PC-9 (cell line): ENCODE results near the gene BTG3. TPM values are rescaled to one million over a fixed set of nuclear protein-coding genes. Genes with fewer than 3 reads are reported as not detected.

Experiments used
- Bru-seq: library from RNA; stranded (reverse); fragments of 400-500 nt; gene quantifications from one replicate; lab custom pipeline; 2021; lab: Mats Ljungman, UMichigan
- BruChase-seq, 2 experiments: library from RNA; stranded (reverse); fragments of 400-500 nt; gene quantifications; one replicate each; lab custom pipeline; 2021; lab: Mats Ljungman, UMichigan
- BruUV-seq: library from RNA; stranded (reverse); fragments of 400-500 nt; replicated peaks from 2 replicates; lab custom pipeline; 2021; lab: Mats Ljungman, UMichigan
- CTCF ChIA-PET: fragments of 300-600 bp; sonication (Branson Sonifier 250); formaldehyde crosslinking; loops from one replicate; lab custom pipeline; 2022; ENCODE audit warnings: antibody characterized with exemption; lab: Charles Lee
- POLR2A ChIA-PET: fragments of 300-600 bp; sonication (Branson Sonifier 250); formaldehyde crosslinking; loops from one replicate; lab custom pipeline; 2022; ENCODE audit warnings: antibody characterized with exemption; ENCODE audit not compliant: unreplicated experiment; lab: Charles Lee
- DNase-seq, 2 experiments: peaks; one replicate each; pipeline versions ENCODE4 v3.0.0 to v3.0.0-alpha.2; 2015 to 2022; ENCODE audit warnings: mixed read lengths in 1 of 2
- H2AFZ ChIP-seq: fragments of 200-600 bp; sonication (generic); 2 replicates; pipeline ENCODE4 v1.8.1; 2017; ENCODE audit warnings: antibody characterized with exemption
- H3F3A ChIP-seq: fragments of 200-600 bp; sonication (generic); 2 replicates; pipeline ENCODE4 v1.8.1; 2017; ENCODE audit warnings: antibody characterized with exemption, mild to moderate bottlenecking, low read depth; ENCODE audit not compliant: insufficient read depth
- H3K27ac ChIP-seq: fragments of 200-600 bp; sonication (generic); 2 replicates; pipeline ENCODE4 v1.6.1; 2016; ENCODE audit warnings: mixed run types
- H3K27me3 ChIP-seq: fragments of 200-600 bp; sonication (generic); 2 replicates; pipeline ENCODE4 v1.6.1; 2016; ENCODE audit warnings: low read depth, mixed run types; ENCODE audit not compliant: insufficient read depth
- H3K36me3 ChIP-seq: fragments of 200-600 bp; sonication (generic); 2 replicates; pipeline ENCODE4 v1.6.1; 2016; ENCODE audit warnings: low read depth, mixed run types
- H3K4me1 ChIP-seq: fragments of 200-600 bp; sonication (generic); replicated peaks from 2 replicates; pipeline ENCODE4 v1.6.1; 2016; ENCODE audit warnings: mixed run types; ENCODE audit not compliant: insufficient read depth
- H3K4me2 ChIP-seq: fragments of 200-600 bp; sonication (generic); 2 replicates; pipeline ENCODE4 v1.6.1; 2017; ENCODE audit warnings: mixed run types
- H3K4me3 ChIP-seq: fragments of 200-600 bp; sonication (generic); 2 replicates; pipeline ENCODE4 v1.6.1; 2016; ENCODE audit warnings: mixed run types
- H3K79me2 ChIP-seq: fragments of 200-600 bp; sonication (generic); 2 replicates; pipeline ENCODE4 v1.6.1; 2017; ENCODE audit warnings: low read depth, mixed run types
- H3K9me2 ChIP-seq: fragments of 200-600 bp; sonication (generic); 2 replicates; pipeline ENCODE4 v1.8.1; 2017; ENCODE audit warnings: mild to moderate bottlenecking; ENCODE audit not compliant: insufficient read depth
- H3K9me3 ChIP-seq: fragments of 200-600 bp; sonication (generic); 2 replicates; pipeline ENCODE4 v1.8.1; 2016; ENCODE audit warnings: low read depth; ENCODE audit not compliant: insufficient read depth
- H4K20me1 ChIP-seq: fragments of 200-600 bp; sonication (generic); 2 replicates; pipeline ENCODE4 v1.8.1; 2017; ENCODE audit not compliant: insufficient read depth
- CTCF ChIP-seq: fragments of 200-600 bp; sonication (generic); conservative IDR thresholded peaks from 2 replicates; pipeline ENCODE4 v1.6.1; 2017; ENCODE audit warnings: mixed run types, antibody characterized with exemption, mild to moderate bottlenecking, moderate library complexity
- EZH2 ChIP-seq: fragments of 200-600 bp; sonication (generic); IDR thresholded peaks from 2 replicates; pipeline ENCODE4 v1.8.0; 2017; ENCODE audit warnings: antibody characterized with exemption, low read depth
- intact Hi-C: fragments of 100-400 bp; cut with micrococcal nuclease; formaldehyde crosslinking; loops from one replicate; pipeline ENCODE4 v1.10.0; 2022; ENCODE audit not compliant: unreplicated experiment
- long read RNA-seq: library from polyadenylated mRNA; stranded (forward); transcript quantifications from one replicate; pipeline ENCODE4 v2.0.0, GENCODE V29; 2022
- total RNA-seq: library from RNA; stranded (reverse); gene quantifications from 2 replicates; pipeline ENCODE4 v1.2.3, GENCODE V29; 2021

Gene BTG3
- total RNA-seq = 21.1 and 24.3 TPM in 2 replicates
- Bru-seq, nascent RNA = percentile 91 among the genes with signal in this experiment
- BruChase-seq, experiment 1, labeled RNA remaining after a 2-hour chase = percentile 82 among the genes with signal in this experiment
- BruChase-seq, experiment 2, labeled RNA remaining after a 6-hour chase = percentile 79 among the genes with signal in this experiment
- long read RNA-seq, transcript BTG3-202 (5 exons, 1,456 nt) = major isoform, 30 of 52 reads
- long read RNA-seq, transcript BTG3-201 (6 exons, 1,485 nt) = minor isoform, 5 of 52 reads
- long read RNA-seq, partial matches to known transcripts = 1 of 52 reads
- long read RNA-seq, other reads (novel, unspliced or antisense) = 16 of 52 reads

GRCh38 chr21:17612565-17613241 is at the start of gene BTG3:
BTG3 (minus strand) TSS chr21:17612901; CDS start chr21:17609144, 3,757 bp downstream.
- POLR2A ChIA-PET = no interaction called here
- Histone ChIP-seq H3F3A (peaks cover 8% of the 10 kb centered on the region; the same call in 1 of the 2 replicates), H3K27me3 (no peaks in the 10 kb centered on the region), H4K20me1 (no peaks in the 10 kb centered on the region), H3K27ac (peak within 1 kb of the TSS; percentile 45), H3K9me3 (no peaks in the 10 kb centered on the region), H3K79me2 (peaks cover 40% of the 10 kb centered on the region), H3K36me3 (no peaks in the 10 kb centered on the region), H2AFZ (peak within 1 kb of the TSS; percentile 94), H3K4me3 (peak within 1 kb of the TSS; percentile 88), H3K4me2 (peak within 1 kb of the TSS; percentile 81), H3K4me1 (peaks cover 11% of the 10 kb centered on the region), H3K9me2 (no peaks in the 10 kb centered on the region)
- peak in 1 of 2 experiments; percentile 67 for DNase-seq
- CTCF ChIA-PET = no interaction called here
- intact Hi-C loops = loop anchor here (5.0 kb wide), 1 partner anchor 100 kb away; the partner anchor contains the start of gene CXADR
- no TSS peak for BruUV-seq
- no peak for TF ChIP-seq CTCF
- no peak for TF ChIP-seq EZH2

DNA sequence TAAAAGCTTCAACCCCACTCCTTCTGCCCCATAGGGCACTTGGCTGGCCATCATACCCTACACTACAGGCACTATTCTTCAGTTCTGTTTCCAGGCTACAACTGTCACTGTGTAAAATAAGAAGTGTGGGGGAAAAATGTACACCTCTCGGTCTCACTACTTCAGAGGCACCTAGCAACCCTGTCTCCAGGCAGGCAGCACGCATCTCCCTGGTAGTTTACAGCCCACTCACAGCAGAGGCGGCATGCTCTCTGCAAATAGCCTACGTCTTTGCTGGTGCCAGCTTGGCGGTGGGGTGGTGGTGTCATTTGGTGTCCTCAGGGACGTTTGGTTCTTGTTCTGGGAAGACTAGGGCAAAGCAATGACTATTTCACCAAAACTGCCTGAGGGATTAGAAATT is 48.2 kb upstream of the BTG3 start:
- TF ChIP-seq EZH2 (no peak), CTCF (no peak)
- Histone ChIP-seq H3F3A (no peaks in the 10 kb centered on the region), H3K36me3 (no peaks in the 10 kb centered on the region), H3K4me3 (no peak overlapping the region), H3K9me2 (no peaks in the 10 kb centered on the region), H4K20me1 (no peaks in the 10 kb centered on the region), H3K4me1 (peaks cover 4% of the 10 kb centered on the region; the same call in 1 of the 2 replicates), H2AFZ (no peak overlapping the region), H3K79me2 (no peaks in the 10 kb centered on the region), H3K27me3 (no peaks in the 10 kb centered on the region), H3K4me2 (no peak overlapping the region; the same call in 1 of the 2 replicates), H3K27ac (no peak overlapping the region), H3K9me3 (no peaks in the 10 kb centered on the region)
- BruUV-seq = no TSS peak
- intact Hi-C loops = no loop called here
- POLR2A ChIA-PET = no interaction called here
- DNase-seq = no peak
- CTCF ChIA-PET = no interaction called here

DNA sequence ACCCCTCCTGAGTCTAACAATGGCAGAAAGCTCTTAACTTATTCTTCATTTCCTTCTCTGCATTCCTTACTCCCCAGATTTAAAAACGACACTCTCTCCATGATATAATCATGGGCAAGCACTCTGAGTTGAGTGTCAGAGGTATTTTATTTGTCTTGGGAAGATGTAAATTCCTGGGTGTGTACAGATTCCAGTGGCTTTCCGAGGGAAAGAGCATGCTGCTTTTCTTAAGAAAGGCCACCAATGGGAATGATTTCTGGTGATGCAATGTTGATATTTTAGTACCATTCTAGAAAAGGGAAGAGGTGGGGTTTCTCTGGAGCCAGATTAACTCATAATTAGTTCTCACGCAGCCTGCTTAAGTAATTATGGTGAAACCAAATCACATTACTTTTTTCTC is 47.8 kb upstream of the BTG3 start:
- Histone ChIP-seq H3K27me3 (no peaks in the 10 kb centered on the region), H3K4me2 (no peak overlapping the region; the same call in 1 of the 2 replicates), H3K9me2 (no peaks in the 10 kb centered on the region), H3K4me3 (no peak overlapping the region), H3K79me2 (no peaks in the 10 kb centered on the region), H3K36me3 (no peaks in the 10 kb centered on the region), H2AFZ (no peak overlapping the region; the same call in 1 of the 2 replicates), H4K20me1 (no peaks in the 10 kb centered on the region), H3K9me3 (no peaks in the 10 kb centered on the region), H3F3A (no peaks in the 10 kb centered on the region), H3K4me1 (peaks cover 4% of the 10 kb centered on the region; the same call in 1 of the 2 replicates), H3K27ac (no peak overlapping the region)
- CTCF ChIA-PET = interaction anchor here (0.6 kb wide), 1 partner anchor 264 kb away, joined by 6 read pairs; no protein-coding TSS in a partner anchor
- no peak for TF ChIP-seq CTCF
- no peak for TF ChIP-seq EZH2
- BruUV-seq = no TSS peak
- peak; percentile 1 to 67 for DNase-seq
- intact Hi-C loops = no loop called here
- POLR2A ChIA-PET = no interaction called here
